ENCODE results near the gene RBM20. TPM values are rescaled to one million over a fixed set of nuclear protein-coding genes. Genes with fewer than 3 reads are reported as not detected.
A peak's percentile ranks its signal among the peaks of the same experiment; 100 is the strongest.

The RBM20 gene
- total RNA-seq, 2 experiments from 2014 or later = 0.38 to 0.72 TPM

GRCh38 chr10:110775406-110775805 is 131.3 kb downstream of the RBM20 start:
- peak overlapping the region; percentile 96 for H3K27ac Mint-ChIP-seq
- peaks cover 74% of the 10 kb centered on the region for H3K4me1 Mint-ChIP-seq (ENCODE audit: low read depth)
- H3K36me3 Mint-ChIP-seq (ENCODE audit: low read depth) = no peaks in the 10 kb centered on the region
- ATAC-seq (no peak), DNase-seq (no peak)
- intact Hi-C loops (cut with micrococcal nuclease) = no loop called here
- TF ChIP-seq CTCF (IDR thresholded peaks at IDR 0.05) = no peak
- ChIA-PET POLR2A (interaction anchor here (1.0 kb wide), 1 partner anchor 115 kb away, joined by 6 read pairs; no protein-coding TSS in a partner anchor), CTCF (interaction anchor here (1.2 to 2.8 kb wide), 2 partner anchors 28 to 77 kb away, joined by 3 to 10 read pairs; no protein-coding TSS in a partner anchor)
- H3K9me3 Mint-ChIP-seq = no peaks in the 10 kb centered on the region
- H3K4me3 Mint-ChIP-seq = no peak overlapping the region
- no peaks in the 10 kb centered on the region for H3K27me3 Mint-ChIP-seq

- CTCF ChIA-PET = interaction anchor here (1.4 to 1.9 kb wide), 3 partner anchors 10 to 116 kb away, joined by 3 to 7 read pairs (median 4); no protein-coding TSS in a partner anchor
- ATAC-seq = no peak
- no peaks in the 10 kb centered on the region for H3K27me3 Mint-ChIP-seq
- H3K36me3 Mint-ChIP-seq (ENCODE audit: low read depth) = no peaks in the 10 kb centered on the region
- H3K4me3 Mint-ChIP-seq = no peak overlapping the region
- POLR2A ChIA-PET = no interaction called here
- no peak for TF ChIP-seq CTCF (IDR thresholded peaks at IDR 0.05)
- no peak overlapping the region for H3K27ac Mint-ChIP-seq
- intact Hi-C loops (cut with micrococcal nuclease) = no loop called here
- no peaks in the 10 kb centered on the region for H3K9me3 Mint-ChIP-seq
- H3K4me1 Mint-ChIP-seq (ENCODE audit: low read depth) = peaks cover 73% of the 10 kb centered on the region
- DNase-seq = no peak
Observed at GRCh38 chr10:110777017-110777416, 132.9 kb downstream of the RBM20 start.

- DNase-seq (no peak), ATAC-seq (no peak)
- intact Hi-C loops (cut with micrococcal nuclease) = no loop called here
- peaks cover 1% of the 10 kb centered on the region for H3K36me3 Mint-ChIP-seq (ENCODE audit: low read depth)
- H3K4me3 Mint-ChIP-seq = no peak overlapping the region
- POLR2A ChIA-PET = interaction anchor here (1.0 kb wide), 1 partner anchor 39 kb away, joined by 3 read pairs; no protein-coding TSS in a partner anchor
- no peaks in the 10 kb centered on the region for H3K27me3 Mint-ChIP-seq
- peaks cover 73% of the 10 kb centered on the region for H3K4me1 Mint-ChIP-seq (ENCODE audit: low read depth)
- no peak for TF ChIP-seq CTCF (IDR thresholded peaks at IDR 0.05)
- peaks cover under 1% of the 10 kb centered on the region for H3K9me3 Mint-ChIP-seq
- no peak overlapping the region for H3K27ac Mint-ChIP-seq
- CTCF ChIA-PET = interaction anchor here (0.7 to 1.9 kb wide), 3 partner anchors 9 to 116 kb away, joined by 3 to 7 read pairs (median 4); no protein-coding TSS in a partner anchor
Observed at GRCh38 chr10:110777661-110778060, 133.5 kb downstream of the RBM20 start.

GRCh38 chr10:110778211-110778610 is 134.1 kb downstream of the RBM20 start:
- peaks cover 74% of the 10 kb centered on the region for H3K4me1 Mint-ChIP-seq (ENCODE audit: low read depth)
- H3K9me3 Mint-ChIP-seq = peaks cover 6% of the 10 kb centered on the region
- ChIA-PET POLR2A (interaction anchor here (1.0 kb wide), 1 partner anchor 39 kb away, joined by 3 read pairs; no protein-coding TSS in a partner anchor), CTCF (interaction anchor here (0.7 to 1.9 kb wide), 2 partner anchors 32 to 115 kb away, joined by 3 to 7 read pairs; no protein-coding TSS in a partner anchor)
- no peaks in the 10 kb centered on the region for H3K27me3 Mint-ChIP-seq
- no peak overlapping the region for H3K27ac Mint-ChIP-seq
- no peak overlapping the region for H3K4me3 Mint-ChIP-seq
- DNase-seq (no peak), ATAC-seq (no peak)
- H3K36me3 Mint-ChIP-seq (ENCODE audit: low read depth) = peaks cover 6% of the 10 kb centered on the region
- TF ChIP-seq CTCF (IDR thresholded peaks at IDR 0.05) = no peak
- intact Hi-C loops (cut with micrococcal nuclease) = no loop called here

- H3K27me3 Mint-ChIP-seq = no peaks in the 10 kb centered on the region
- no peak for TF ChIP-seq CTCF (IDR thresholded peaks at IDR 0.05)
Observed at GRCh38 chr10:110779489-110779888, 135.4 kb downstream of the RBM20 start.

More at GRCh38 chr10:110779489-110779888, 135.4 kb downstream of the RBM20 start:
- H3K4me3 Mint-ChIP-seq = no peak overlapping the region
- H3K27ac Mint-ChIP-seq = peak overlapping the region; percentile 67
- ATAC-seq (peak; percentile 38), DNase-seq (peak; percentile 73)
- peaks cover 9% of the 10 kb centered on the region for H3K9me3 Mint-ChIP-seq
- ChIA-PET POLR2A (interaction anchor here (0.6 kb wide), 1 partner anchor 15 kb away, joined by 4 read pairs; no protein-coding TSS in a partner anchor), CTCF (interaction anchor here (1.0 to 1.9 kb wide), 2 partner anchors 14 to 111 kb away, joined by 3 to 5 read pairs; no protein-coding TSS in a partner anchor)
- H3K36me3 Mint-ChIP-seq (ENCODE audit: low read depth) = peaks cover 13% of the 10 kb centered on the region
- intact Hi-C loops (cut with micrococcal nuclease) = no loop called here
- peaks cover 77% of the 10 kb centered on the region for H3K4me1 Mint-ChIP-seq (ENCODE audit: low read depth)
